HEK293 (cell line): Measurements from ENCODE around the gene ZNF783.

Source experiments
- EGR2 ChIP-seq: fragments of 450-650 bp; formaldehyde crosslinking; IDR thresholded peaks from 2 replicates; pipeline ENCODE4 v1.5.1; 2016; ENCODE audit warnings: low read depth, missing biosample characterization, missing genetic modification characterization
- GFI1B ChIP-seq: fragments of 450-650 bp; formaldehyde crosslinking; IDR thresholded peaks from 2 replicates; pipeline ENCODE4 v1.5.1; 2016; ENCODE audit warnings: missing biosample characterization, missing genetic modification characterization
- HOXC10 ChIP-seq: sonication (generic); formaldehyde crosslinking; IDR thresholded peaks from 2 replicates; pipeline ENCODE4 v1.8.1; 2023; ENCODE audit warnings: mild to moderate bottlenecking, missing genetic modification reagents
- KLF16 ChIP-seq: fragments of 450-650 bp; formaldehyde crosslinking; IDR thresholded peaks from 2 replicates; pipeline ENCODE4 v1.5.1; 2017; ENCODE audit warnings: missing biosample characterization, missing genetic modification characterization
- KLF7 ChIP-seq: fragments of 450-650 bp; formaldehyde crosslinking; IDR thresholded peaks from 2 replicates; pipeline ENCODE4 v1.5.1; 2016; ENCODE audit warnings: missing biosample characterization, missing genetic modification characterization, borderline replicate concordance
- MEIS1 ChIP-seq: sonication (generic); formaldehyde crosslinking; IDR thresholded peaks from 2 replicates; pipeline ENCODE4 v1.8.1; 2022; ENCODE audit warnings: missing genetic modification reagents, mild to moderate bottlenecking, borderline replicate concordance
- REST ChIP-seq: fragments of 450-650 bp; formaldehyde crosslinking; IDR thresholded peaks from 2 replicates; pipeline ENCODE4 v1.5.1; 2016; ENCODE audit warnings: missing biosample characterization, missing genetic modification characterization
- YY1 ChIP-seq: fragments of 450-650 bp; formaldehyde crosslinking; IDR thresholded peaks from 2 replicates; pipeline ENCODE4 v1.5.1; 2018; ENCODE audit warnings: missing biosample characterization, missing genetic modification characterization
- ZBTB21 ChIP-seq: fragments of 450-650 bp; formaldehyde crosslinking; IDR thresholded peaks from 2 replicates; pipeline ENCODE4 v1.5.1; 2017; ENCODE audit warnings: missing biosample characterization, missing genetic modification characterization
- ZBTB8A ChIP-seq: fragments of 450-650 bp; formaldehyde crosslinking; IDR thresholded peaks from 2 replicates; pipeline ENCODE4 v1.5.1; 2016; ENCODE audit warnings: missing biosample characterization, missing genetic modification characterization
- ZFP69B ChIP-seq: fragments of 450-650 bp; formaldehyde crosslinking; IDR thresholded peaks from 2 replicates; pipeline ENCODE4 v1.5.1; 2016; ENCODE audit warnings: missing biosample characterization, missing genetic modification characterization
- ZNF133 ChIP-seq: fragments of 450-650 bp; formaldehyde crosslinking; IDR thresholded peaks from 2 replicates; pipeline ENCODE4 v1.5.1; 2016; ENCODE audit warnings: missing biosample characterization, missing genetic modification characterization
- ZNF174 ChIP-seq: fragments of 450-650 bp; formaldehyde crosslinking; IDR thresholded peaks from 2 replicates; pipeline ENCODE4 v1.5.0; 2017; ENCODE audit warnings: missing biosample characterization, mild to moderate bottlenecking, missing genetic modification characterization
- ZNF18 ChIP-seq: fragments of 450-650 bp; formaldehyde crosslinking; IDR thresholded peaks from 2 replicates; pipeline ENCODE4 v1.5.1; 2016; ENCODE audit warnings: missing biosample characterization, missing genetic modification characterization
- ZNF211 ChIP-seq: fragments of 450-650 bp; formaldehyde crosslinking; IDR thresholded peaks from 2 replicates; pipeline ENCODE4 v1.5.1; 2016; ENCODE audit warnings: low read depth, missing biosample characterization, missing genetic modification characterization
- ZNF280D ChIP-seq: fragments of 450-650 bp; formaldehyde crosslinking; IDR thresholded peaks from 2 replicates; pipeline ENCODE4 v1.5.1; 2016; ENCODE audit warnings: missing biosample characterization, missing genetic modification characterization
- ZNF335 ChIP-seq: fragments of 450-650 bp; formaldehyde crosslinking; conservative IDR thresholded peaks from 2 replicates; pipeline ENCODE4 v1.5.1; 2016; ENCODE audit warnings: missing biosample characterization, missing genetic modification characterization
- ZNF404 ChIP-seq: fragments of 450-650 bp; formaldehyde crosslinking; IDR thresholded peaks from 2 replicates; pipeline ENCODE4 v1.5.1; 2017; ENCODE audit warnings: missing biosample characterization, missing genetic modification characterization
- ZNF423 ChIP-seq: fragments of 450-650 bp; formaldehyde crosslinking; IDR thresholded peaks from 2 replicates; pipeline ENCODE4 v1.5.1; 2016; ENCODE audit warnings: missing biosample characterization, missing genetic modification characterization
- ZNF426 ChIP-seq: fragments of 450-650 bp; formaldehyde crosslinking; IDR thresholded peaks from 2 replicates; pipeline ENCODE4 v1.5.1; 2017; ENCODE audit warnings: missing biosample characterization, missing genetic modification characterization, mild to moderate bottlenecking, inconsistent platforms, moderate library complexity
- ZNF449 ChIP-seq: fragments of 450-650 bp; formaldehyde crosslinking; IDR thresholded peaks from 2 replicates; pipeline ENCODE4 v1.5.1; 2017; ENCODE audit warnings: missing biosample characterization, mild to moderate bottlenecking, missing genetic modification characterization, moderate library complexity
- ZNF473 ChIP-seq: fragments of 450-650 bp; formaldehyde crosslinking; IDR thresholded peaks from 2 replicates; pipeline ENCODE4 v1.5.1; 2017; ENCODE audit warnings: missing biosample characterization, missing genetic modification characterization
- ZNF610 ChIP-seq: fragments of 450-650 bp; formaldehyde crosslinking; IDR thresholded peaks from 2 replicates; pipeline ENCODE4 v1.5.1; 2016; ENCODE audit warnings: missing biosample characterization, missing genetic modification characterization, borderline replicate concordance
- ZNF621 ChIP-seq: fragments of 450-650 bp; formaldehyde crosslinking; IDR thresholded peaks from 2 replicates; pipeline ENCODE4 v1.5.1; 2017; ENCODE audit warnings: missing biosample characterization, missing genetic modification characterization
- ZNF629 ChIP-seq: fragments of 450-650 bp; formaldehyde crosslinking; IDR thresholded peaks from 2 replicates; pipeline ENCODE4 v1.5.1; 2017; ENCODE audit warnings: missing biosample characterization, missing genetic modification characterization
- ZNF654 ChIP-seq: fragments of 450-650 bp; formaldehyde crosslinking; IDR thresholded peaks from 2 replicates; pipeline ENCODE4 v1.5.1; 2016; ENCODE audit warnings: low read depth, missing biosample characterization, missing genetic modification characterization
- ZNF660 ChIP-seq: fragments of 450-650 bp; IDR thresholded peaks from 2 replicates; pipeline ENCODE4 v1.5.1; 2018; ENCODE audit warnings: missing biosample characterization, mild to moderate bottlenecking, missing genetic modification characterization
- ZNF677 ChIP-seq: fragments of 450-650 bp; IDR thresholded peaks from 2 replicates; pipeline ENCODE4 v1.5.0; 2018; ENCODE audit warnings: missing biosample characterization, mild to moderate bottlenecking, missing genetic modification characterization, moderate library complexity
- ZNF701 ChIP-seq: fragments of 450-650 bp; formaldehyde crosslinking; IDR thresholded peaks from 2 replicates; pipeline ENCODE4 v1.5.1; 2016; ENCODE audit warnings: missing biosample characterization, missing genetic modification characterization
- ZNF747 ChIP-seq: fragments of 450-650 bp; formaldehyde crosslinking; IDR thresholded peaks from 2 replicates; pipeline ENCODE4 v1.5.1; 2016; ENCODE audit warnings: missing biosample characterization, missing genetic modification characterization
- ZSCAN30 ChIP-seq: fragments of 450-650 bp; IDR thresholded peaks from 2 replicates; pipeline ENCODE4 v1.5.1; 2018; ENCODE audit warnings: missing biosample characterization, mild to moderate bottlenecking, missing genetic modification characterization, moderate library complexity

Gene ZNF783

GRCh38 chr7:149310113-149310836, 48.3 kb downstream of the ZNF783 start (continued):
- TF ChIP-seq HOXC10 (CRISPR knock-in tag) (no peak), ZNF426 (no peak), GFI1B (no peak), ZNF423 (tag by site-specific recombination) (no peak), ZNF629 (tag by site-specific recombination) (peak; percentile 15; the same call in 1 of the 2 replicates), ZNF133 (tag by site-specific recombination) (no peak), YY1 (tag by site-specific recombination) (no peak), ZNF747 (tag by site-specific recombination) (no peak), ZNF404 (tag by site-specific recombination) (no peak), ZNF335 (no peak), ZBTB21 (tag by site-specific recombination) (no peak), ZNF610 (tag by site-specific recombination) (no peak), ZNF211 (tag by site-specific recombination) (no peak), ZSCAN30 (no peak), ZNF18 (tag by site-specific recombination) (no peak), ZNF621 (peak; percentile 71; the same call in 1 of the 2 replicates), ZNF654 (peak; percentile 56), ZNF701 (tag by site-specific recombination) (peak; percentile 78; the same call in 1 of the 2 replicates), ZFP69B (tag by site-specific recombination) (no peak), KLF16 (tag by site-specific recombination) (no peak), REST (tag by site-specific recombination) (no peak), EGR2 (tag by site-specific recombination) (no peak), ZBTB8A (tag by site-specific recombination) (0 out of 2 replicates have a peak, but pooled peaks have one; percentile 14), MEIS1 (CRISPR knock-in tag) (no peak), ZNF473 (no peak), KLF7 (tag by site-specific recombination) (no peak), ZNF677 (tag by site-specific recombination) (no peak), ZNF174 (tag by site-specific recombination) (no peak), ZNF280D (tag by site-specific recombination) (no peak), ZNF660 (peak; percentile 74; the same call in 1 of the 2 replicates), ZNF449 (no peak)
